TTC549 (cell line): Measurements from ENCODE around the gene DGKI.

Experiments used
- FAIRE-seq: peaks from 2 replicates; lab custom pipeline; 2012; peaks lifted over from hg19 to GRCh38; lab: Jason Lieb, UNC

DGKI gene

DNA sequence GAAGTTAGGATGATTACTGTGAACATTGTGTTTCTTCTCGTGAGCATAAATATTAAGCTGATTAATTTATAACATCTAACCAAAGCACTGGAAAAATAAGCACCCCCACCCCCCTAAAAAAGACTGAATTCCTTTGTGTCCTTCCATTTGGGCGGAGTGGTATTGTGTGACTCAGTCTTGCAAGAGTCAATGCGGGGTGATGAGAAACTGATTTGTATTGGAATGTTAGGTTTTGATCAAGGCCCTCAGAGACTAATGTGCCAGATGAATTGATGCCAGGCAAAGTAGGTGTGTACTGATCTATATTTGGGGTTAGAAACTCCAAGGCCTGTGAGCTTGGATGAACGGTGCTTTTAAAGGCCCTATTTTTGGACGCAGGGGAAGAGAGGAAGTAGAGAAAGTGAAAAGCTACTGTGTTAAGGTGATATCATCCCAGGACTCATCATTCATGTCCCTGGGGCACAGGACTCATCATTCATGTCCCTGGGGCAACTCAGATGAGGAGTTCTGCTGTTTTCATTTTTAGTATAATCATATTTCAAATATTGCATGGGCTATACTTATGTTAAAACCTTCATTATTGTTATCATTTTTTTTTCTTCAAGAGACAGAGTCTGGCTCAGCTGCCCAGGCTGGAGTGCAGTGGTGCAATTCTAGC, 442.0 kb downstream of the DGKI start:
- FAIRE-seq: no peak

DNA sequence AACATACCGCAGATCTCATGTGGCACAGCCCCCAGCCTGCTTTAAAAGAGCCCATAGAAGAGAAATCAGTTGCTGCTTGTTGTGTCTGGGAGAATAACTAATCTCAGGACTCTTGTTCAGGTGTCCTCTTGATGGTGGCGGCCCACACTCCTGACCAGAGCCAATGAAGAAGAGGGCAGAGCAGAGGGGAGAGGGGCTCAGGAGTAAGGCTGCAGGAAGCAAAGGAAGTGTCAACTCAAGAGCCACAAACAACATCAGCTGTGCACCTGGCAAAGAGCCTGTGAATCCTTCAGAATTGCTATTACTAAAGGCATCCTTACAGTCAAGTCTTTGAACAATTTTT, 443.4 kb downstream of the DGKI start:
- FAIRE-seq: no peak

DNA sequence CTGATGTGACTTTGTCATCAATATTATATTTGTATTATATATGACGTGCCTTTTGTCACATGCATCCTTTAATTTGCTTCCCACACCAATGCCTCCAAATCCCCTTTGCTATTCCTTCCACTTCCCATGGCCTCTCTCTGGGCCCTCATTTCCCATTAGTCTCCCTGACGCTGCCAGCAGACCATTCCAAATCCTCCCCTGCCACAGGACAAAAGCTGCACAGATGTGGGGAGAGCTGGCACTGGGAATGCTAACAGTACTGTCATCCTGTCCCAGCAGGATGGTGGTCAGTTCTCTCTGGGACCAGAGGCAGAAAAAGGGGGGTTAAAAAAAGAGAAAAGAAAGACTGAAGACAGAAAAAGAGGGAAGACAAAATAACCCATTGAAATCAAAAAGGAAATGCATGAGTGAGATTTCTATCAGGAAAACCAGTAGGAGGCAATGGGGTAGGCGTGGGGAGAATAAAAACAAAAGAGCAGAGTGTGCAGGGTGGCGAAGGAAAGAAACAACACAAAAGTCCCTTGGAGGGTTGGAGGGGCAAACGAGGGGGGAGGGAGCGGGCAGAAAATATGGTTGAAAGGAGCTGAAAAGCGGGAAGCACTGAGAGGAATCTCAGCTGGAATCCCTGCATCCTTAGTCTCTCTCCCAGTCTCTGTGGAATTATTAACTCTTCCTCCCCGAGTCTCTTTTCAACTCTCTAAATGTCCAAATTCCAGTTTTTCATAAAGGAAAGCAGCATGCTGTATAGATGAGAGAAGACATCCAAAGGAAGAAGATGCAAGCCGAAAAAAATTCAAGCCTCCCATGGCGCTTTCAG, 444.0 kb downstream of the DGKI start:
- FAIRE-seq: no peak

DNA sequence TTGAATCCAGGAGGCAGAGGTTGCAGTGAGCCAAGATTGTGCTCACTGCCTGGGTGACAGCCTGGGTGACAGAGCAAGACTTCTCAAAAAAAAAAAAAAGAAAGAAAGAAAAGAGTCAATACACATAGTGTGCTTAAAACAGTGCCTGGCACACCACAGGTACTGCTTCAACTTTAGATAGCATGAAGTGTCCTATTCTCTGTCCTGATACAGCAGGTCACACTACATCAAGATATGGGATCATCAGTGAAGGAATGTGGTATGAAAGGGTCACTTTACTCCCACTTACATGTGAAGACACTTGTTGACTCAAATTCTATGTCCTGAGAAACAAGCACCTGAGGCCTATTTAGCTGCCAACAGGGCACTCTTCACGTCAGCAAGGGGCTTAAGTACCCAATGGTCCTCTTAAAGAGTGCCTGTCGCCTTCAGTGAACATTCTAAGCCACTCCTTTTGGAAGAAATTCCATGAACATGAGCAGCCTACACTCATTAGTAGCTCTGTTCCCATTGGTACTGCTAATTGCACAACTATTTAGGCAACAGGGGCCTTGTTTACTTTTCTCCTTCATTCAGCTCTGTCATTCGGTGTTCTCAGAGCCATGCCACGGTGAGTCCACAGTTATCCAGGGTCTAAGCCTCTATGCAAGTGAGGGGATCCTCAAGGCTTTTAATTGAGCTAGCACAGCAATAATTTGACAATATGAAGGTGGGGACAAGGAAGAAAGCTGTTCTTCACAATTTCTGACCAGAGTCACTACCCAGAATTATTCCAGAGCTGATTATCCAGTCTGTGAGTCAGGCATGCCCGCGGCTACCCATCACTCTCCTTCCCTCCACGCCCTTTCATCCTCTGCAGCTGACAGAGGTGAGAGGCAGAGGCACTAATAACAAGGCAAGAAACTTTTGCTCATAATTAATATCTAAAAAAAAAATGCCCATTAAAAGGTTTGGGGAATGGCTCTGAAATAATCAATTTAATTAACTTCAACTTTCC, 446.6 kb downstream of the DGKI start:
- no peak for FAIRE-seq

DNA sequence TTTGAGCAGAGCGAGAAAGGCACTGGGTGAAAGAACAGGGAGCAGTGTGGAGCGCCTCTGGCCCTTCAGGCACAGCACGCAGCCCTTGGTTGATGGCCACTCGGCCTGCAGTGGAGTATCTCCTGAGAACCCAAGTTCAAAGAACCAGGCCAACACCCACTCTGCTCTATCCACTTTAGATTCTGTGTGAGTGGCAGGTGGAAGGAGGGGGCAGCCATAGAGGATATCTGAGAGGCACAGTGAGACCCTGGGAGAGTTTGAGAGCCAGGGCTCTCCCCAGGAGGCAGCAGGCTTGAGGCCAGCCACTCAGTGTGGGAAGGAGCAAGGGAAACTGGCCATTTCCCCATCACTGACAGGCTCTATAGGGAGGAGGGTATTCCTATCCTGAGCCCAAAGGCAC, 450.7 kb downstream of the DGKI start:
- FAIRE-seq: no peak

DNA sequence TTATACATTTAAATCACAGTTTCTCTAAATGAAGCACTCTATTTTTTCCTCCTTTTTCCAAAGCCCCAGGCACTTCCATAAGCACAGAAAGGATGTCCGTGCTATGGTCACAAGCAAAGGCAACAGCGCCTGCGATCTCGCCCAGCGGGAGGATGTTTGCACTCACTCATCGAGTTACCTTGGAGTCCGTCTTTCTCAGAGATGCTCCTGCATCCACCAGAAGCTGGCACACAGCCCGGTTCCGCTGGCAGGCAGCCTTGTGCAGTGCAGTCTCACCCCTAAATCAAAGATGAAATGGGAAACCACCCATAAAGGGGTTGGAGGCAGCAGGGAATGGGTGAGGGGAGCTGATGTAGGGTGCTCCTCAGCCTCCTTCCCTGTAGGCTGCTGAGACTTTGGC, 451.4 kb downstream of the DGKI start:
- FAIRE-seq: no peak

DNA sequence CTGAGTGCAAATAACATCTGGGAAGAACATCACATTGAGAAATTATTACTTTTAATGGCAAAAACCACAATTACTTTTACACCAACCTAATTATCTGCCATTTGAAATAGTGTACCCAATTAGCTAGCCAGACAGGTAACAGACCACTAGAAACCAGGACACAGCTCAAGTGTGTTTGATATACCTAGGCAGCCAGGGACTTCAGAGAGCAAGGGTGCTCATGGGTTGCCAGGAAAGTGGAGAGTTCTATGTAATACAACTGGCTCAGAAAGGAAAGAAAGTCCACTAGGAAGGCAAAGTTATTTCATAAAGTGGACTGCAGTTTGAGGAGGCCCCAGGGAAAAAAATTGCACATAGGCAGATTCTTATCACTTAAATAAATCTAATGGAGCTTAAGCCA, 453.2 kb downstream of the DGKI start:
- no peak for FAIRE-seq

DNA sequence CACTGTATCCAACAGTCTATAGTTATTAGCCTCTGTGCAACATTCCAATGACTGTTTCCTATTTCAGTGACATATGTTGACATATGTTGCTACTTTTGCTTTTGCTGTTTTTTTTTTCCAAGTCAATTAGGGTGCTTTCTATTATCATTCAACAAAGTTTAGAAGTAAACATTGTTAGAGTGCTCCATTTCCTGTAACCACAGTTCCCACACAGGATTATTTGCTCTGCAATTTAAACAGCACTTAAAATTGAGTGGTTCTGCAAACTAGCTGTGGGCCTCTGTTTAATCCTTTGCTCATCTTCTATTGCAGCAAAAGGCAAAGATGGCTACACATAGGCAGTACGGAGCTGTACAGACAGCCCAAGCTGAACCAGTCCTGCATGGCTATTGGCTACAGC, 456.7 kb downstream of the DGKI start:
- FAIRE-seq: no peak

DNA sequence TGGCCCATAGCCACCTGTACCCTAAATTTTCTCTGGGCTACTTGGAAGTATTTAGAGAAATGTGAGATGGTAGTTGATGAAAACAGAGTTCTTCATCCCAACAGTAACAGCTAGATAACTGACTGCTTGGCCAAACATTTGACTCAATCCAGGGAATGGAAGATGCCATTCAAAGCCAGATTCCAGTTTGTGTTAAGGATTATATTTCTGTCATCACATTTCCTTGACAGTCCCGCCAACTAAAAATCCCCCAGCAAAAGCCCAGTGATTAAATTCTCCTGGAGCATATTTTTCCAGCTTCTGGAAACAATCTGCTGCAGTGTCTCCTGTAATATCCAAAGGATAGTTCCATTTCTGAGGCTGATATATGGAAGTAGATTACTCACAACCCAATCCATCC, 457.9 kb downstream of the DGKI start:
- no peak for FAIRE-seq

DNA sequence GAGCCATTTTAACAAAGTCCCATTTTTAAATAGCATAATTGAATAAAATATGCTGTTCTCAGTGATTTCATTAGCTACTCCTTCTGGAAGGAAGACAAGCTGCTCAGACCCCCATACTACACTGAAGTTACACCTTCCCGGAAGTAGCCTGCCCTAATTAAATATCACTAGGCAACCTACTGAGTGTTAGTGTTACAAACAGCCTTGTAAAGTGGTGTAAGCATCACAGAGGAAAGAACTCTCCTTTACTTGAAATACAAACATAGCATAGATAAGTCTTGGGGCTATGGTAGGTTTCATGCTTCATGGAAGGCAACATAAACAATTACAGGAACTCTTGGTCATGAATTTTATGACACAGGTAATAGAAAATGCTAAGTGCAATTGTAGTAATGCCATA, 459.8 kb downstream of the DGKI start:
- no peak for FAIRE-seq

DNA sequence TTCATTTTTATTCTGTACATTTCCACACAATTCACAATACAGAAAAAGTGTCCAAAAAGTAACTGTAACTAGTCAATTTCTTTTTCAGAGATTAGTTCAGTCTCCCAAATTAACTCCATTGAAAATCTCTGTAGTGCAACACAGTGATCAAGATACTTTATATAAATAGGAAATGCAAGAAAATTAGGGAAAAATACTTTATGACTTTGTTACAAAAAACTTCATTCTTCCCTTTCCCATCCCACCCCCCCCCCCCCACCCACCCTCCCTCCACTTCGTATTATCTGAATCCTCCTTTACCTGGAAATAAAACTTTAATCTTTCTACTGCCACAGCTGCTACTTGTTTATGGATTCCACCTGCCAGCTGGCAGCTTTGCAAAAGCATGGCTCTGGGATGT, 465.7 kb downstream of the DGKI start:
- no peak for FAIRE-seq

DNA sequence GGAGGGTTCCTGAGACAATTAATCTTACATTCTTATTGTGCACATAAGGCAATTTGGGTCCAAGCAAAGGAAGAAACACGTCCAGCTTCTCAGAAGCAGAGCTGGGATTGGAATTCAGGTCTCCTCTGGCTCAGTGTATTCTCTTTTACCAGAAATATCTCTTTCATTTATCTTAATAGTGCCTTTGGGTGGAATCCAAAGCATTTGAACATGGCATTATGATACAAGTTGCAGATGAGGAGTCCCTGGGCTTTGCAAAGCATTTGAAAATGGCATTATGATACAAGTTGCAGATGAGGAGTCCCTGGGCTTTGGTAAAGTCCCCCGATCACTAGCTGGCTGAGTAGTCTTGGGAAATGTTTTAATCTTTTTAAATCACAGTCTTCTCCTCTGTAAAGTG, 473.3 kb downstream of the DGKI start:
- FAIRE-seq: no peak

DNA sequence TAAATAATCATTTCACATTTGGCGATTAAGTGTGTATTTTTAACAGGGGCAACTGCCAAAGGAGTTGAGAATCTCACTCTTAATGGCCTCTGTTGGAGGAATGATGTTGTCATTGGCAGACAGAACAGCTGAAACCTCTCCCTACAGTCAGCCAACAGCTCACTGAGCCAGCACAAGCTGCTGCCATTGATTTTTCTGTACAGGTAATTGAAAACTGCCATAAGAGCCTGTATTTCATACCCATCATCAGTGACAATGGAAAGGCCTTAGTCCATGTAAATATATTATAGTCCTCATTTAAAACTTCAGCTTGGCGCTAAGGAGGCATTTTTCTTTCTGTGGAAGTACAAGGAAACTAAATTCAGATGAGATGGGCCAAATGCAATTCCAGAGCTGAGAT, 475.2 kb downstream of the DGKI start:
- FAIRE-seq: no peak

DNA sequence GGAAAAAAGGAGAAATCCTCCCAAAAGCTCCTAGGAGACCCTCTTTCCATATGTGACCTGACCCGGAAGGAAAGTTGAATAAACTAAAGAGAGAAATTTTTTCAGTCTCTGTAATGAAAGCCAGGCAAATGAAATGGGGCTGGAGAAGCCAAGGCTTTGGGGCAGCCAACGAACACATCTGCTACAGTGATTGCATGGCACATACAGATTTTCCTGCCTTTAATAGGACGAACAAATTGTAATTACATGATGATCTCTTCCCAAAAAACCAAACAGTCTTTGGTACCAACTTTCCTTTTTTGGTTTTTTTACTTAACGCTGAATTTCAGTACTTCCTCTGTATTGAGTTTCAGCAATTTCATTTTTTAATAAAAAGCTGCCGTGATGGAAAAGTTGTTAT, 479.8 kb downstream of the DGKI start:
- no peak for FAIRE-seq

DNA sequence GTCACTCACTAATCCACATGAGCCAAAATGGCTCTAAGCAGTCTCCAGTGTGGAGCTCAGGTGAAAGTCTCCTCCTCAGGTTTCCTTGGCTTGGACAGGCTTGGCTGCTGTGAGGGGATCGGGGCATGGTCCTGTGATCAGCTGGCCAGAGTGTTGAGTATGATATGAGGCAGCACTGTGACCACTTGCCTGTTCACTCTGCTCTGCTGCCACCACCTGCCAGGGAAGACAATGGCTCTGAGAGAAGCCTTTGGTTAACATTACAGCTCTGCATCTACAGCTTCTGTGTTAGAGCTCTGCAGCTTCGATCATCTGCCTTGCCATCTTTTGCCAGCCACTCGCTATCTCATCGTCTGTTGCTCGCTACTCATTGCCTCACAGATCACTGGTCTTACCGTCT, 483.1 kb downstream of the DGKI start:
- FAIRE-seq: no peak

DNA sequence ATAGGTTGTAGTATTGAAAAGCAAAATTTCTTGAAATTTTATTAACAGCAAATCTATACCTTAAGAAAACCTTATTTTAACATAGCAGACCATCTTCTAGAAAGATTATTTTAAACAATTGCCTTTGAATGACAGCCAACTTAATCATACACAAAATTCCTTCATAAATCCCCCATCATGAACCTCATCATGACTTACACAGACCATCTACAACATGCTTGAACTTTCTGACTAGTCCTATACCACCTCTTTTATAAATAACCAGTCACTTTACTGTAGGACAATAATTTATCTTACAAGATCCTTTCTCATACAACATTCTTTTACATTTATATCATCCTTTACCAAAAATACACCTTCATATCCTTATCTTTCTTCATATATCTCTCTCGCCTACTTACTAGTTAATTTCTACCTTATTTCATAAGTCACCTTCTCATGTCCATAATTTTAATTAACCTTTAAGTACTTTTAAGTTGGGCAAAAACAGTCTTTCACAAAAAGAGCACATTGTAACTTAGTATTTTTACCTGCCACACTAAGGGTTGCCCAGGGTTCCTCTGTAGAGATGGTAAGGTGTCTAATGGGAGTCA, 486.6 kb downstream of the DGKI start:
- FAIRE-seq: no peak

DNA sequence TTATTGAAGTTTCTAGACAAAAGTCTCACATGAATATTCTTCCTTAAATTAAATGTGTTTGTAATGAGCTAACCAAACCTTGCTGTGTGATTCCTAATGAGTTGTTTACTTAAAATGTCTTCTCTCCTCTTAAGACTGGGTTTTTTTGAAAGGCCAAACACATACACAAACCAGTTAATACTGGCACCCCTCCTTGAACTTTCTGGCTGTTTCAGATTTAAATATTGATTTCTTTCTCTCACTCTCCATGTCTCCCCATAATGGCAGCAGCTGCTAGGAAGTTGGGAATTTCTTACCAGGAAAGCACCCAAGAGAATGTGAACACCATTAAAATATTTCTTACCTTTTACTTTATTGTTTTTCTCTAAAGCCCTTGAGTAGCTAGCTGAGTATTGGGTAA, 491.8 kb downstream of the DGKI start:
- no peak for FAIRE-seq

DNA sequence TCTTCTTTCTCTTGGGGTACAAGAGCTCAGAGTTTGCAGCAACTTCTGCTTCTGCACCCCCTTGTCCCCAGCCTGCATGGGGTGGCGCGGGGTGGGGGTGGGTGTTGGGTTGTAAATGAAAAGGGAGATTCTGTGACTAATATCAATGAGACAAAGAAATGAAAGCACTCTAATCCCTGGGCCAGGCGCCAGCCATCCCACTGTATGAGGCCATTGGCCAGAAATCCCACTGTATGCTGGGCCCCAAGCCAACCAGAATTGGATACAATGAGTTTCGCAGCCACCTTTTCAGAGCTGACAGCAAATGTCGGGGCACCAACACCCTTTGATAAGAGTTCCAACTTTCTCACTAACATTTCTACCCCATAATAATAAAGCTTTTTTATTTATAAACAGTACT, 492.4 kb downstream of the DGKI start:
- FAIRE-seq: no peak

DNA sequence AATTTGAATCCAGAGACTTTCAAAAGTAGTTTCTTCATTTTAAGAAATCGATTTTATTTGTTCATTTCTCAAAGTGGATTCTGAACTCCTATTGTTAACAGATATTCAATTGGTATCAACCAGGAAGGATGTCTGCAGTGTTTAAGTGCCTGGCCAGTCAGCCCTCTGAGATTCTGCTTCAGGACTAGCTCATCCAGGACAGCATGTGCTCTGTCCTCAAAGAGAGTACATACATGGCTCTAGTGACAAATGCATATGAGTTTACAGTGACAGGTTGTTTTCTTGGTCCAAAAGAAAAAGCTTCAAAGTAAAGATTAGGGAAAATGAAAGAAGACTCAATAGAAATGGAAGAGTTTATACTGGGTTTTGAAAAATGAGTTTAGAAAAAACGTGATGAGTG, 494.8 kb downstream of the DGKI start:
- no peak for FAIRE-seq

DNA sequence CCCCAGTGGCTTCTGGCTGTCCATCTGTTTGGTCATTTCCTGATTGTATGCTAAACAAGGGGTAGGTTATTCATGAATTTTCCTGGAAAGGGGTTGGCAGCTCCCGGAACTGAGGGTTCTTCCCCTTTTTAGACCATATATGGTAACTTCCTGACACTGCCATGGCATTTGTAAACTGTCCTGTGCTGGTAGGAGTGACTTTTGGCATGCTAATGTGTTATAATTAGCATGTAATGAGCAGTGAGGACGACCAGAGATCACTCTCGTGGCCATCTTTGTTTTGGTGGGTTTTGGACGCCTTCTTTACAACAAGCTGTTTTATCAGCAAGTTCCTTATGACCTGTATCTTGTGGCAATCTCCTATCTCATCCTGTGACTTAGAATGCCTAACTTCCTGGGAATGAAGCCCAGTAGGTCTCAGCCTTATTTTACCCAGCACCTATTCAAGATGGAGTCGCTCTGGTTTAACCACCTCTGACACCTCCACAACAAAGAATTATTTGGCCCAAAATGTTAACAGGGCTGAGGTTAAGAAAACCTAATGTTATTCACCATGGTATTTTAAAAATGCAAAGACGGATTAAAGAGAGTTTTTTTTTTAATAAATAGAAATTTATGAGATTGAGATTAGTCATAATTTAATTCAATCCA, 500.9 kb downstream of the DGKI start:
- FAIRE-seq: no peak

DNA sequence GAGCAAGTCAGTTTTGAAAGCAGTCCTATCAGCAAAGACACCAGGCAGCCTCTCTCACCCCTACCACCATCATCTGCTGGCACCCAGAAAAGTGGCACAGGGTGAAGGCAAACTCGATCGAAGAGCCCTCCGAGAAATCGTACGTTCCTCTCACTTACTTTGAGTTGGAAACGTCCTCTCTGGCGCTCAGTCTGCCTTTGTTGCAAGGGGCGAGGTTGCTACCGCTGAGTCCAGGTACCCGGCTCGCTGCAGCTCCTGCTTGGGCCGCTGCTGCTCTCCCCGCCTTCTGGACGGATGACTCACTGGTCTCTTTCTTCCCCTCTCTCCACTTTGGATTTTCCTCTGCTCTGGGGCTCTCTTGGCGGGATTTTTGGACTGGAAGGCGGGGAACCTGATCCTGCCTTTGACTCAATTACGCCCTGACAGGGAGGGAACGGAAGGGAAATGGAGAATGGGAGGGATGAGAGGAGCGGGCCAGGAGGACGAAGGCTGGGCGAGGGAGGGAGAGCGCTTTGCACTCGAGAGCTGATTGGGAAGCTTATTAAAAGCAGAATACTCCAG, 503.4 kb downstream of the DGKI start, which contains the start of gene PTN:
TSS of gene PTN (minus strand) at position 453 of the 561 bp plus-strand sequence. CDS start 88,760 bp downstream, outside the sequence.
- no peak for FAIRE-seq

DNA sequence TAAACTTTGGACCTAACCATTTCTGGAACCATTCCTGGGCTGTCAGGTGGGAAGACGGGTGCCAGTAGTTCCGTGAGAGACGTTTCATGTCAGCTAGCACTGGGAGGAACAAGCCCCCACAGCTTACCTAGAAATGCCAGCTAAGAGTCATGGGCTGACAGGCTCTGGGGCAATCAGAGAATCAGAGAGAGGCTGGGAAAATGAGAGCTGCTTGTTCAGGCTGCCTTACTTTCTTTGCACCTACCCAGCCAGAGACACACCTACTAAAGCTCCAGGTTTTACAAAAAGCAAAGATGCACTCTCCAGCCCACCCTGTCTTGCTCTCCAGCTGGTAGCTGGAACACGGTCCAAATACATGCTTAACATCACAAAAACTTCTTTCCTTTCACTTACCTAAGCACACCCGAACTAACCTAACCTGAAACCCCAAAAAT, 503.9 kb downstream of the DGKI start:
- FAIRE-seq: no peak
